A673 (cell line): Measurements from ENCODE around the gene SLC26A2. TPM values are rescaled to one million over a fixed set of nuclear protein-coding genes. Genes with fewer than 3 reads are reported as not detected.

ENCODE experiments used
- BruUV-seq: library from RNA; stranded (reverse); fragments of 400-500 nt; replicated peaks from 2 replicates; lab custom pipeline; 2021; lab: Mats Ljungman, UMichigan
- CTCF ChIA-PET: fragments of 300-600 bp; sonication (Branson Sonifier 250); formaldehyde crosslinking; loops from one replicate; lab custom pipeline; 2022; ENCODE audit warnings: antibody characterized with exemption; lab: Charles Lee
- POLR2A ChIA-PET: fragments of 300-600 bp; sonication (Branson Sonifier 250); formaldehyde crosslinking; loops from one replicate; lab custom pipeline; 2022; ENCODE audit warnings: antibody characterized with exemption; ENCODE audit not compliant: low non-redundant PET; lab: Charles Lee
- DNase-seq: peaks from one replicate; pipeline ENCODE4 v3.0.0-alpha.2; 2015; ENCODE audit warnings: low spot score
- H3K27ac ChIP-seq: fragments of 200-600 bp; sonication (generic); 2 replicates; pipeline ENCODE4 v1.5.1; 2016; ENCODE audit warnings: mixed run types, low read depth, mild to moderate bottlenecking, mixed read lengths, antibody characterized with exemption, low read length; ENCODE audit not compliant: poor library complexity, severe bottlenecking
- H3K27me3 ChIP-seq: fragments of 200-600 bp; sonication (generic); replicated peaks from 2 replicates; pipeline ENCODE4 v1.6.1; 2017; ENCODE audit warnings: mixed run types, low read depth, mild to moderate bottlenecking, mixed read lengths, antibody characterized with exemption, low read length; ENCODE audit not compliant: insufficient read depth, poor library complexity
- H3K36me3 ChIP-seq: fragments of 200-600 bp; sonication (generic); 2 replicates; pipeline ENCODE4 v1.6.1; 2016; ENCODE audit warnings: mixed run types, mild to moderate bottlenecking, mixed read lengths, antibody characterized with exemption, low read length; ENCODE audit not compliant: insufficient read depth, poor library complexity, severe bottlenecking
- H3K4me1 ChIP-seq: fragments of 200-600 bp; sonication (generic); 2 replicates; pipeline ENCODE4 v1.6.1; 2017; ENCODE audit warnings: mixed run types, mild to moderate bottlenecking, mixed read lengths, antibody characterized with exemption, low read length; ENCODE audit not compliant: insufficient read depth, poor library complexity, severe bottlenecking
- H3K4me3 ChIP-seq: fragments of 200-600 bp; sonication (generic); 2 replicates; pipeline ENCODE4 v1.5.1; 2016; ENCODE audit warnings: low read depth, mixed run types, mild to moderate bottlenecking, mixed read lengths, low read length; ENCODE audit not compliant: poor library complexity, severe bottlenecking
- H3K9me3 ChIP-seq: fragments of 200-600 bp; sonication (generic); 2 replicates; pipeline ENCODE4 v1.6.1; 2016; ENCODE audit warnings: mixed run types, low read depth, mild to moderate bottlenecking, mixed read lengths, antibody characterized with exemption, low read length; ENCODE audit not compliant: poor library complexity, severe bottlenecking
- EZH2 ChIP-seq: fragments of 200-600 bp; sonication (generic); IDR thresholded peaks from 2 replicates; pipeline ENCODE4 v1.6.1; 2017; ENCODE audit warnings: borderline replicate concordance, low read depth, mild to moderate bottlenecking, mixed read lengths, antibody characterized with exemption, low read length; ENCODE audit not compliant: poor library complexity, severe bottlenecking
- intact Hi-C: fragments of 100-400 bp; cut with micrococcal nuclease; formaldehyde crosslinking; loops from one replicate; pipeline ENCODE4 v1.10.0; 2022; ENCODE audit not compliant: unreplicated experiment
- total RNA-seq: library from RNA; stranded (reverse); gene quantifications from 2 replicates; pipeline ENCODE4 v1.2.3, GENCODE V29; 2021
- TF ChIP-seq, protein P1 (sequence below): fragments of 300-800, 200-600 bp; sonication (generic); conservative IDR thresholded peaks from 2 replicates; pipeline ENCODE4 v1.5.1; 2017; ENCODE audit warnings: low read depth, mild to moderate bottlenecking, antibody characterized with exemption, low read length, moderate library complexity, mixed read lengths

SLC26A2 gene
- total RNA-seq, 1 experiment from 2014 or later, result 83.0 TPM

- CTCF ChIA-PET, result no interaction called here
- H3K4me3 ChIP-seq, result no peak overlapping the region
- peaks cover 16% of the 10 kb centered on the region for H3K9me3 ChIP-seq
- TF ChIP-seq EZH2, result no peak
- TF ChIP-seq, protein P1, sequence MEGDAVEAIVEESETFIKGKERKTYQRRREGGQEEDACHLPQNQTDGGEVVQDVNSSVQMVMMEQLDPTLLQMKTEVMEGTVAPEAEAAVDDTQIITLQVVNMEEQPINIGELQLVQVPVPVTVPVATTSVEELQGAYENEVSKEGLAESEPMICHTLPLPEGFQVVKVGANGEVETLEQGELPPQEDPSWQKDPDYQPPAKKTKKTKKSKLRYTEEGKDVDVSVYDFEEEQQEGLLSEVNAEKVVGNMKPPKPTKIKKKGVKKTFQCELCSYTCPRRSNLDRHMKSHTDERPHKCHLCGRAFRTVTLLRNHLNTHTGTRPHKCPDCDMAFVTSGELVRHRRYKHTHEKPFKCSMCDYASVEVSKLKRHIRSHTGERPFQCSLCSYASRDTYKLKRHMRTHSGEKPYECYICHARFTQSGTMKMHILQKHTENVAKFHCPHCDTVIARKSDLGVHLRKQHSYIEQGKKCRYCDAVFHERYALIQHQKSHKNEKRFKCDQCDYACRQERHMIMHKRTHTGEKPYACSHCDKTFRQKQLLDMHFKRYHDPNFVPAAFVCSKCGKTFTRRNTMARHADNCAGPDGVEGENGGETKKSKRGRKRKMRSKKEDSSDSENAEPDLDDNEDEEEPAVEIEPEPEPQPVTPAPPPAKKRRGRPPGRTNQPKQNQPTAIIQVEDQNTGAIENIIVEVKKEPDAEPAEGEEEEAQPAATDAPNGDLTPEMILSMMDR, result no peak
- H3K36me3 ChIP-seq, result peaks cover 97% of the 10 kb centered on the region
- DNase-seq, result no peak
- H3K27ac ChIP-seq, result no peak overlapping the region
- intact Hi-C loops, result no loop called here
- H3K27me3 ChIP-seq, result no peaks in the 10 kb centered on the region
- H3K4me1 ChIP-seq, result no peaks in the 10 kb centered on the region
- POLR2A ChIA-PET, result no interaction called here
- no TSS peak for BruUV-seq
Observed at GRCh38 chr5:150014456-150014855, 53.9 kb downstream of the SLC26A2 start.

GRCh38 chr5:150015415-150015814 lies 54.9 kb downstream of the SLC26A2 start:
- no peak for DNase-seq
- Histone ChIP-seq H3K27ac (no peak overlapping the region), H3K4me1 (no peaks in the 10 kb centered on the region), H3K36me3 (peaks cover 97% of the 10 kb centered on the region), H3K9me3 (peaks cover 16% of the 10 kb centered on the region), H3K4me3 (no peak overlapping the region), H3K27me3 (no peaks in the 10 kb centered on the region)
- CTCF ChIA-PET, result no interaction called here
- BruUV-seq, result no TSS peak
- no peak for TF ChIP-seq EZH2
- TF ChIP-seq, protein P1, result no peak
- intact Hi-C loops, result no loop called here
- POLR2A ChIA-PET, result no interaction called here

DNA sequence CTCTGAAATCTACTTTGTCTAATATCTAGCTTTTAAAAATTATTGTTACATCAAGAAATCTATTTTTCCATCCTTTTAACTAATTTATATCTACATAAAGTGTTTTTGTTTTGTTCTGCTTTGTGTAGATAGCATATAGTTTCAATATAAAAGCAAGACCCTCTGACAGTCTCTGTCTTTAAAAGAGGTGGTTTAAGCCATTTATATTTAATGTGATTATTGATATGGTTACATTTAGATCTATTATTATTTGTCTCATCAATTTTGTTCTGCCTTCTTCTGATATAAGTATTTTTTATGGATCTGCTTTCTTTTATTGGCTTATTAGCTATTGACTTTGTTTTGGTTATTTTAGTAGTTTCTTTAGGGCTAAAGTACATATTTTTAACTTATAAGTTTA lies 56.0 kb downstream of the SLC26A2 start:
- Histone ChIP-seq H3K4me3 (no peak overlapping the region), H3K9me3 (peaks cover 16% of the 10 kb centered on the region), H3K4me1 (peaks cover 10% of the 10 kb centered on the region), H3K27ac (peak overlapping the region; percentile 1), H3K27me3 (no peaks in the 10 kb centered on the region), H3K36me3 (peaks cover 88% of the 10 kb centered on the region)
- no TSS peak for BruUV-seq
- CTCF ChIA-PET, result no interaction called here
- intact Hi-C loops, result no loop called here
- DNase-seq, result no peak
- TF ChIP-seq EZH2, result no peak
- TF ChIP-seq, protein P1, result no peak
- POLR2A ChIA-PET, result no interaction called here
